H1 (cell line): ENCODE results near the gene PDGFD. TPM values are rescaled to one million over a fixed set of nuclear protein-coding genes. Genes with fewer than 3 reads are reported as not detected.

ENCODE experiments used
- CTCF ChIA-PET: fragments of 300-600 bp; sonication (Branson Sonifier 250); formaldehyde crosslinking; loops from one replicate; lab custom pipeline; 2021; ENCODE audit not compliant: partially characterized antibody; lab: Charles Lee
- POLR2A ChIA-PET: fragments of 300-600 bp; sonication (Branson Sonifier 250); formaldehyde crosslinking; loops from one replicate; lab custom pipeline; 2021; ENCODE audit warnings: inconsistent platforms; ENCODE audit not compliant: partially characterized antibody; lab: Charles Lee
- DNase-seq, 2 experiments: peaks; one replicate each; pipeline versions ENCODE4 v3.0.0 to v3.0.0-alpha.2; 2010 to 2022; ENCODE audit warnings: low spot score in 2 of 2, low read depth in 1 of 2, mixed read lengths in 1 of 2
- FAIRE-seq: peaks from 2 replicates; lab custom pipeline; 2011; peaks lifted over from hg19 to GRCh38; lab: Jason Lieb, UNC
- H2AFZ ChIP-seq: 2 replicates; pipeline ENCODE4 v1.8.1; 2012; ENCODE audit warnings: low read length, inconsistent platforms
- H2AK5ac ChIP-seq: 2 replicates; pipeline ENCODE4 v1.6.1; 2013; ENCODE audit warnings: low read depth, low read length
- H2BK120ac ChIP-seq: replicated peaks from 2 replicates; pipeline ENCODE3; 2013; ENCODE audit warnings: low read depth, low read length, inconsistent platforms
- H2BK12ac ChIP-seq: 2 replicates; pipeline ENCODE4 v1.6.1; 2013; ENCODE audit warnings: low read depth, low read length
- H2BK15ac ChIP-seq: 2 replicates; pipeline ENCODE4 v1.6.1; 2013; ENCODE audit warnings: low read length
- H2BK20ac ChIP-seq: 2 replicates; pipeline ENCODE4 v1.6.1; 2013; ENCODE audit warnings: low read length
- H2BK5ac ChIP-seq: 2 replicates; pipeline ENCODE4 v1.6.1; 2013; ENCODE audit warnings: low read depth, low read length
- H3K14ac ChIP-seq: 2 replicates; pipeline ENCODE4 v1.6.1; 2013; ENCODE audit warnings: inconsistent platforms; ENCODE audit not compliant: insufficient read length
- H3K18ac ChIP-seq: 2 replicates; pipeline ENCODE4 v1.6.1; 2013; ENCODE audit warnings: low read length; ENCODE audit errors: extremely low read depth
- H3K23ac ChIP-seq: 2 replicates; pipeline ENCODE4 v1.6.1; 2013; ENCODE audit warnings: inconsistent platforms; ENCODE audit not compliant: insufficient read length
- H3K23me2 ChIP-seq: 2 replicates; pipeline ENCODE4 v1.6.1; 2013; ENCODE audit warnings: low read depth, low read length
- H3K27ac ChIP-seq: 2 replicates; pipeline ENCODE4 v1.6.1; 2011; ENCODE audit warnings: low read depth, low read length, inconsistent platforms
- H3K27me3 ChIP-seq, 4 experiments: replicated peaks in 1 of 4; 1 replicate in 1 of 4; 2 replicates in 3 of 4; pipeline versions ENCODE4 v1.6.1 to v1.8.1; 2011 to 2013; ENCODE audit warnings: low read length in 3 of 4, mild to moderate bottlenecking in 3 of 4, inconsistent platforms in 2 of 4, mixed read lengths in 2 of 4, moderate library complexity in 1 of 4; ENCODE audit not compliant: control insufficient read depth in 3 of 4, insufficient read depth in 3 of 4; ENCODE audit errors: extremely low read depth in 1 of 4
- H3K36me3 ChIP-seq, 4 experiments: 2 replicates each; pipeline versions ENCODE4 v1.6.1 to v1.8.1; 2011 to 2013; ENCODE audit warnings: mild to moderate bottlenecking in 4 of 4, low read length in 3 of 4, moderate library complexity in 2 of 4, control low read depth in 1 of 4, inconsistent platforms in 1 of 4; ENCODE audit not compliant: insufficient read depth in 4 of 4, control insufficient read depth in 2 of 4
- H3K4ac ChIP-seq: replicated peaks from 2 replicates; pipeline ENCODE3; 2013; ENCODE audit warnings: low read length, low read depth, mixed read lengths, inconsistent platforms; ENCODE audit not compliant: insufficient read length
- H3K4me1 ChIP-seq, 4 experiments: replicated peaks in 1 of 4; 1 replicate in 1 of 4; 2 replicates in 3 of 4; pipeline versions ENCODE4 v1.6.1 to v1.8.1; 2011 to 2013; ENCODE audit warnings: low read length in 3 of 4, inconsistent platforms in 2 of 4, mixed read lengths in 1 of 4; ENCODE audit not compliant: insufficient read depth in 4 of 4, control insufficient read depth in 3 of 4
- H3K4me2 ChIP-seq, 2 experiments: 2 replicates each; pipeline versions ENCODE4 v1.6.1 to v1.8.1; 2011 to 2013; ENCODE audit warnings: low read depth in 2 of 2, low read length in 2 of 2, control low read depth in 1 of 2, inconsistent platforms in 1 of 2, mild to moderate bottlenecking in 1 of 2; ENCODE audit not compliant: insufficient read depth in 1 of 2
- H3K4me3 ChIP-seq, 4 experiments: fragments of 200-600, 300-600 bp in 1 of 4; sonication (generic), shearing (Covaris generic), sonication (Bioruptor Twin) in 1 of 4; 2 replicates each; pipeline versions ENCODE4 v1.5.1 to v1.8.1; 2011 to 2016; ENCODE audit warnings: low read length in 4 of 4, low read depth in 3 of 4, control low read depth in 2 of 4, inconsistent platforms in 2 of 4, mild to moderate bottlenecking in 2 of 4, mixed read lengths in 1 of 4, moderate library complexity in 1 of 4; ENCODE audit not compliant: insufficient read depth in 2 of 4; ENCODE audit errors: extremely low read depth in 1 of 4
- H3K56ac ChIP-seq: replicated peaks from 2 replicates; pipeline ENCODE3; 2013; ENCODE audit warnings: low read depth, mild to moderate bottlenecking, mixed read lengths, low read length, inconsistent platforms; ENCODE audit not compliant: insufficient read length
- H3K79me1 ChIP-seq: 2 replicates; pipeline ENCODE4 v1.6.1; 2013; ENCODE audit warnings: low read depth, low read length, control low read depth
- H3K79me2 ChIP-seq, 2 experiments: 2 replicates each; pipeline versions ENCODE4 v1.6.1 to v1.8.1; 2012 to 2013; ENCODE audit warnings: low read length in 2 of 2, mild to moderate bottlenecking in 2 of 2, inconsistent platforms in 1 of 2; ENCODE audit not compliant: insufficient read depth in 2 of 2, control insufficient read depth in 1 of 2
- H3K9ac ChIP-seq, 4 experiments: replicated peaks in 1 of 4; 1 replicate in 1 of 4; 2 replicates in 3 of 4; pipeline versions ENCODE4 v1.6.1 to v1.8.1; 2011 to 2013; ENCODE audit warnings: low read depth in 3 of 4, low read length in 3 of 4, control low read depth in 2 of 4, mild to moderate bottlenecking in 2 of 4, moderate library complexity in 2 of 4, inconsistent platforms in 1 of 4; ENCODE audit errors: extremely low read depth in 1 of 4
- H3K9me3 ChIP-seq, 2 experiments: 2 replicates each; pipeline versions ENCODE4 v1.6.1 to v1.8.1; 2012 to 2013; ENCODE audit warnings: mild to moderate bottlenecking in 2 of 2, moderate library complexity in 2 of 2, control low read depth in 1 of 2, inconsistent platforms in 1 of 2, low read depth in 1 of 2, low read length in 1 of 2, mixed read lengths in 1 of 2; ENCODE audit not compliant: insufficient read depth in 2 of 2
- H4K20me1 ChIP-seq, 2 experiments: replicated peaks in 1 of 2; 2 replicates each; pipeline versions ENCODE3 to v1.8.1; 2011 to 2013; ENCODE audit warnings: inconsistent platforms in 2 of 2, low read length in 2 of 2, mild to moderate bottlenecking in 1 of 2; ENCODE audit not compliant: insufficient read depth in 2 of 2, control insufficient read depth in 1 of 2
- H4K5ac ChIP-seq: 2 replicates; pipeline ENCODE4 v1.6.1; 2013; ENCODE audit warnings: low read length, low read depth, mixed read lengths, inconsistent platforms; ENCODE audit not compliant: insufficient read length
- H4K8ac ChIP-seq: 2 replicates; pipeline ENCODE4 v1.8.0; 2013; ENCODE audit warnings: mild to moderate bottlenecking, moderate library complexity, low read length, inconsistent platforms; ENCODE audit not compliant: insufficient read depth; ENCODE audit errors: extremely low read depth
- H4K91ac ChIP-seq: replicated peaks from 2 replicates; pipeline ENCODE3; 2013; ENCODE audit warnings: low read length, mixed read lengths, inconsistent platforms; ENCODE audit not compliant: insufficient read length
- CHD1 ChIP-seq: IDR thresholded peaks from 2 replicates; pipeline ENCODE4 v1.6.1; 2012; ENCODE audit warnings: low read depth, low read length, improper control_type of control experiment
- MAFK ChIP-seq: IDR thresholded peaks from 2 replicates; pipeline ENCODE4 v1.6.1; 2012; ENCODE audit warnings: low read depth, mild to moderate bottlenecking, improper control_type of control experiment, low read length
- POLR2A ChIP-seq, 2 experiments: IDR thresholded peaks; 1 replicate in 1 of 2; 2 replicates in 1 of 2; pipeline ENCODE4 v1.6.1; 2011; ENCODE audit warnings: low read depth in 2 of 2, low read length in 2 of 2, mild to moderate bottlenecking in 2 of 2; ENCODE audit errors: control extremely low read depth in 1 of 2
- SIX5 ChIP-seq: IDR thresholded peaks from 2 replicates; pipeline ENCODE4 v1.6.1; 2011; ENCODE audit warnings: mild to moderate bottlenecking, low read depth, low read length
- SRF ChIP-seq: IDR thresholded peaks from 2 replicates; pipeline ENCODE4 v1.6.1; 2011; ENCODE audit warnings: mild to moderate bottlenecking, low read depth, low read length, moderate library complexity
- ZNF274 ChIP-seq: IDR thresholded peaks from 2 replicates; pipeline ENCODE4 v1.7.0; 2012; ENCODE audit warnings: low read length, borderline replicate concordance; ENCODE audit errors: extremely low read depth
- WGBS, 2 experiments: shearing (Covaris generic) in 1 of 2; methylation state at CpG; one replicate each; pipeline versions ENCODE4 v1.1.6 to v1.1.7; 2013 to 2015; ENCODE audit warnings: low lambda C conversion rate in 2 of 2, mixed read lengths in 2 of 2, inconsistent platforms in 1 of 2, low coverage in 1 of 2, missing lambda C conversion rate in 1 of 2; ENCODE audit not compliant: insufficient replicate concordance in 2 of 2, insufficient coverage in 1 of 2, insufficient read length in 1 of 2; ENCODE audit errors: extremely low coverage in 1 of 2, missing lambda C conversion rate in 1 of 2; 5-methylcytosine and 5-hydroxymethylcytosine counted together
- polyA plus RNA-seq, 7 experiments: library from polyadenylated mRNA; depleted of rRNA in 3 of 7; stranded (reverse) in 5 of 7; unstranded in 2 of 7; fragments of >200 nt in 5 of 7; fragments of 200-250 nt in 2 of 7; gene quantifications; 1 replicate in 5 of 7; 2 replicates in 1 of 7; 4 replicates in 1 of 7; pipeline versions ENCODE4 v1.2.1 to v1.2.3, GENCODE V29; 2011 to 2013; ENCODE audit warnings: missing spikeins in 2 of 7, mixed read lengths in 2 of 7
- total RNA-seq: library from RNA; stranded (reverse); fragmentation: NEBNext Ultra II Directional; extraction: Animal tissue kit (Norgen Biotek cat#: 25700); gene quantifications from 2 replicates; pipeline ENCODE4 v1.2.1, GENCODE V29; 2021
- TF ChIP-seq, protein P1 (sequence below): IDR thresholded peaks from 2 replicates; pipeline ENCODE4 v1.6.1; 2012; ENCODE audit warnings: inconsistent platforms

The PDGFD gene
- total and polyA plus RNA-seq, 2 of the 8 experiments (the other 6 are each of a cell fraction or from before 2014, with no cell fraction given): 1.1 to 3.9 TPM

DNA sequence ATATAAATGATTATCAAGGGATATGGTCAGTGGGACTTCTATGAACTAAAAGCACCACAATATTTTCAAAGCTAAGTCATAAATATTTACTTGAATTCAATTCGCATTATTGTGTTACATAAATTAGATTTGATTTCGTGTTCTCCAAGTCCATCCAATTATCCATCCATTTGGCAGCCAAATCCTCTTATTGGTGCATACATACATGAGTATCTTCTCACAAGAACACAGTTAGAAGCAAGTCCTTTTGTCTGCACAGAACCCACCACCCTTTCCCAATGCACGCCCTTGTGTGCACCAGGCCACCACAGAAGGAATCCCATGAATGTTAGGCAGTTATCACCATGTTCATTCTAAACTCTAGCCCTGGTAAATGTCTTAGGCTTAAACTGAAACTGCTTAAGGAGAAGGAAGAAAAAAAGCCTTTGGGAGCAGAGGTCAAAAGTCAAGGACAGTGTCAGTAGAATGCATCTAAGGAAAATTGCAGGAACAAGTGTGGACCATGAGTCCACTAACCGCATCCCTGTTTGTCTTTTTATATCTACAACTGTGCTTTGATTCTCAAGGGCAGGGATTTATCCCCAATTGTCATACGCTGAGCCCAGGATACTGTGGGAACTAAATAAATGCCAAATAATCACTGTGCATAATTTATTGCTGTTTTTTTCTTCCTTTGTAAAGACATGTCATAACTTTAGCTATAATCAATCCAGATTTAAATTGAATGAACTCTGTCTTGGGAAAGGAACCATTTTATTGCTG, 235.7 kb downstream of the PDGFD start:
- WGBS, 2 experiments: 94% methylated on average over 5 of the region's 5 CpGs; no CpG with 5 or more reads in 1 of the 2 experiments
- no peak for TF ChIP-seq ZNF274
- no peak for TF ChIP-seq CHD1
- TF ChIP-seq SIX5: no peak
- TF ChIP-seq, protein P1, sequence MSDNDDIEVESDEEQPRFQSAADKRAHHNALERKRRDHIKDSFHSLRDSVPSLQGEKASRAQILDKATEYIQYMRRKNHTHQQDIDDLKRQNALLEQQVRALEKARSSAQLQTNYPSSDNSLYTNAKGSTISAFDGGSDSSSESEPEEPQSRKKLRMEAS: no peak
- no peak for TF ChIP-seq MAFK
- no peak for TF ChIP-seq SRF
- TF ChIP-seq POLR2A (IDR thresholded peaks at IDR 0.05; ENCODE audit: control extremely low read depth in 1 of 2, low read depth in 2 of 2, low read length in 2 of 2): no peak

More for the DNA sequence above, 235.7 kb downstream of the PDGFD start:
- no peak overlapping the region for H3K23ac ChIP-seq
- no peak overlapping the region for H2AK5ac ChIP-seq
- no peaks in the 10 kb centered on the region for H3K79me2 ChIP-seq
- H2BK12ac ChIP-seq: no peak overlapping the region
- no peaks in the 10 kb centered on the region for H3K23me2 ChIP-seq
- H3K27ac ChIP-seq: no peak overlapping the region
- ChIA-PET POLR2A (no interaction called here), CTCF (no interaction called here)
- no peaks in the 10 kb centered on the region for H4K20me1 ChIP-seq
- no peak overlapping the region for H3K4me2 ChIP-seq
- H3K27me3 ChIP-seq: no peaks in the 10 kb centered on the region
- H2BK15ac ChIP-seq: no peak overlapping the region
- H2BK120ac ChIP-seq: no peak overlapping the region
- H2BK5ac ChIP-seq: no peak overlapping the region
- FAIRE-seq (no peak), DNase-seq (no peak)
- peaks cover 0 to 2% (median 0%) of the 10 kb centered on the region in 4 experiments; a peak in 2 of 7 replicates for H3K4me1 ChIP-seq
- H4K5ac ChIP-seq: no peak overlapping the region
- H3K56ac ChIP-seq: no peak overlapping the region
- no peak overlapping the region for H2AFZ ChIP-seq
- no peaks in the 10 kb centered on the region for H3K9me3 ChIP-seq
- H2BK20ac ChIP-seq: no peak overlapping the region
- no peak overlapping the region for H3K4me3 ChIP-seq
- H3K18ac ChIP-seq: no peak overlapping the region
- no peak overlapping the region for H4K91ac ChIP-seq
- no peaks in the 10 kb centered on the region for H3K36me3 ChIP-seq
- no peak overlapping the region for H3K4ac ChIP-seq
- H3K14ac ChIP-seq: no peak overlapping the region
- no peak overlapping the region for H3K9ac ChIP-seq
- H4K8ac ChIP-seq: no peak overlapping the region
- H3K79me1 ChIP-seq: no peaks in the 10 kb centered on the region
